NB4 (cell line): ENCODE measurements around the gene SGCA.

Source experiments
- DNase-seq: peaks from one replicate; pipeline ENCODE4 v3.0.0; 2010; ENCODE audit warnings: low read depth
- H3K4me3 ChIP-seq: one replicate; pipeline ENCODE4 v1.5.1; 2011; ENCODE audit warnings: mild to moderate bottlenecking, low read depth, low read length, moderate library complexity
- CTCF ChIP-seq: IDR thresholded peaks from one replicate; pipeline ENCODE4 v1.5.1; 2012; ENCODE audit warnings: low read depth, low read length
- MAX ChIP-seq: IDR thresholded peaks from 2 replicates; pipeline ENCODE4 v1.6.1; 2011; ENCODE audit warnings: low read depth, low read length
- MYC ChIP-seq: IDR thresholded peaks from 2 replicates; pipeline ENCODE4 v1.6.1; 2011; ENCODE audit warnings: low read depth, low read length
- POLR2A ChIP-seq: IDR thresholded peaks from 2 replicates; pipeline ENCODE4 v1.6.1; 2011; ENCODE audit warnings: mild to moderate bottlenecking; ENCODE audit not compliant: insufficient read length; ENCODE audit errors: extremely low read depth

The SGCA gene

DNA sequence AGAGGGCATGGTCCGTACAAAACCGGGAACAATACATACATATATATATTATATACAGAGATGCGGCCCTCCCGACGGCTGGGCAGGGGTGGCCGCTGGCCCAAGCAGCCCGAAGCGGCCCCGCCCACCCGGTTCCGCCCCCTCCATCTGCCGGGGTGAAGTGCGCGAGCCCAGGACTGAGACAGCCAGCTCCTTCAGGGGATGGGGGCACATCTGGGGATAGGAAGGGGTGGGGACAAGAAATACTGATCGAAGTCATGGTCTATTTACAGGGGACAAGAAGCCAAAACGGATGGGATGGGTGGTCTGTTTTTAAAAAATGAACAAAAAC lies 32.1 kb upstream of the SGCA start:
- no peak for TF ChIP-seq MYC
- TF ChIP-seq CTCF = no peak
- DNase-seq = no peak
- H3K4me3 ChIP-seq = no peak overlapping the region

- TF ChIP-seq POLR2A = no peak
- TF ChIP-seq CTCF = no peak
- no peak for TF ChIP-seq MAX
- no peak for TF ChIP-seq MYC
- no peak for DNase-seq
- H3K4me3 ChIP-seq = no peak overlapping the region
These were observed 31.3 kb upstream of the SGCA start for GRCh38 chr17:50134206-50135110.

DNA sequence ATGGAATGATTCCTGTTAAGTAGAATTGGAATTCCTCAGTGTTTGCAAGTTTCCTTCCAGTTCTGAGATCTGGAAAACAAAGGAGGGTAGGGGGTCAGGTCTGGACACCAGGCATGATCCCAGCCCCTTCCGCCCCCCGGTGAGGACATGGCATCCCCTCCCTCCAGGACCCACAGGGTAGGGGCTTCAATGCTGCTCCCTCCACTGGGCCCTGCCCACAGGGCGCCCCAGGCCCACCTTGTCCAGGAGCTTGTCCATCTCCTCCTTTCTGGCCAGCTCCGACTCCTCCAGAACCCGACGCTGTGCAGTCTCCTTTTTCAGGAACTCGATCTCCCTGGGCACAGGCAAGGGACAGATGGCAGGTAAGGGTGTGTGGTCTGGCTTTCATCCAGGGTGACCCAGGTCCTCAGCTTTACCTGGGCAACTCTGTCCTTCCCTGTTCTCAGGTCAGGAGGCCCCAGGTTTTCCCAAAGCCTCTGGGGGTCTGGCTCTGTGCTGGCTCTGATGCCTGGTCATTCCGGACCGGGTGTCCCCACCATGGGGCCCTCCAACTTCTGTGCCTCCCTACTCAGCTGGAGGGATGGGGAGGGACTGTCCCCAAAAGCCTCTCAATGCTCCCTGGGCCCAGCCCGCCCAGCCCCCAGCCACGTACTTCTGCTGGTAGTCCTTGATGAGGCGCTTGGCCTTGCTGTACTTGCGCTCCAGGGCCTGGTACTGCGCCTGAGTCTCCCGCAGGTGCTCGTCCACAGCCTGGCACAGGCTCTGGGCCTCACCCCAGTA lies 30.3 kb upstream of the SGCA start:
- DNase-seq = no peak
- TF ChIP-seq MYC (no peak), POLR2A (no peak), MAX (no peak), CTCF (no peak)
- no peak overlapping the region for H3K4me3 ChIP-seq

DNA sequence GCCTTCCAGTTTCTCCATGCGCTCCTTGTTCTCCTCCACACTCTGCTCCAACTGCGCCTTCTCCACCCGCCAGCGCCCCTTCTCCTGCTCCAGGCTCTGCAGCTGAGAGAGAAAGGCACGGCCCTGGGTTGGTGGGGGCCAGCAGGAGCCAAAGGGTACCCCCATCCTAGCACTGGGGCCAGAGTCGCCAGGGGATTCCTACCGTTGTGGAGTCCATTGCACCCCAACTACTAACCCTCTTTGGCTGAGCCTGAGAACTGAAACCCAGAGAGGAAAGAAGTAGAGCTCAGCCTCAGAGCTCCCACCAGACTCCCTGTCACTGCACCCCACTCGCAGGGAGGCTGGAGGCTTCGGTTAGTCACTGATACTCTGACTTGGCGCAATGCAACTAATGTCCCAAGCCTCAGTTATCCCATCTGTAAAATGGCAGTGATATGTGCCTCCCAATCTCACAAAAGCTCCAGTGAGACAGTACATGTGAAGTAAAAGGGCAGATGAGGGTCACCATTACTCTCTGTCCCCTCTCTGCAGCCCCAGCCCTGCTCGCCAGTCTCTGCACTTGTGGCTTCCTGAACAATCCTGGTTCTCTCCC lies 29.6 kb upstream of the SGCA start:
- no peak for DNase-seq
- TF ChIP-seq CTCF (no peak), POLR2A (no peak), MYC (no peak), MAX (no peak)
- H3K4me3 ChIP-seq = no peak overlapping the region

GRCh38 chr17:50137042-50137441 lies 28.8 kb upstream of the SGCA start:
- no peak for TF ChIP-seq POLR2A
- DNase-seq = no peak

DNA sequence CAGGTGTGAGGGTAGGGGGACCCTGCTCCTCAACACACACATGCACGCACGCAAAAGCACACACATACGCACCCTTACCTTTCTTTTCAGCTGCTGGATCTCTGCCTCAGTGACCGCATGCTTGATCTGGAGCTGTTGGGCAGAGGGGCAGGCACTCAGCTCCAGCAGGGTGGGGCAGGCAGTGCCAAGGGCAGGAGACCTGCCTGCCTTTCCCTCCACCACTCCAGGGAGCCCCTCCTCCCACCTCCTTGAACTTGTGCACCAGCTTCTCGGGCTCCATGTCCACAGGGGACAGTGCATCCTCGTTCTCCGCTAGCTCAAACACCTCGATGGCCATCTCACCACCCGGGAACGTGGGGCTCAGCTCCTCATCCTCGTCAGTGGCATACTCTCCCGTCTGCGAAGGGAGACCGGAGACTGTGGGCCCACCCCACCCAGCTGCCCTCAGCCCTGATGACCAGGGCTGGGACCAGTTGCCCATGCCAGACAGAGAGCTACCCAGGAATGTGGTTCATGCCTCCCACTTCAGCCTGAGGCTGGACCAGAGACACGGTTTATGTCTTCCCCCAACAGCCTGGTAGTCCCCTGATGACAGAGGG lies 26.5 kb upstream of the SGCA start:
- TF ChIP-seq MYC = no peak
- no peak for TF ChIP-seq POLR2A
- TF ChIP-seq CTCF = no peak
- no peak for TF ChIP-seq MAX
- no peak for DNase-seq

More at GRCh38 chr17:50137042-50137441, 28.8 kb upstream of the SGCA start:
- H3K4me3 ChIP-seq = no peak overlapping the region

More for the DNA sequence above, 26.5 kb upstream of the SGCA start:
- H3K4me3 ChIP-seq = no peak overlapping the region
